GM19468 (cell line): ENCODE measurements around the gene SHOC2.

Experiments used
- ATAC-seq: cut with Tn5 transposase; IDR thresholded peaks from one replicate; pipeline ENCODE4 v1.9.1; 2021; ENCODE audit warnings: mild to moderate bottlenecking, moderate library complexity, moderate number of reproducible peaks; ENCODE audit not compliant: unreplicated experiment; ENCODE audit errors: extremely low read depth

SHOC2 gene

DNA sequence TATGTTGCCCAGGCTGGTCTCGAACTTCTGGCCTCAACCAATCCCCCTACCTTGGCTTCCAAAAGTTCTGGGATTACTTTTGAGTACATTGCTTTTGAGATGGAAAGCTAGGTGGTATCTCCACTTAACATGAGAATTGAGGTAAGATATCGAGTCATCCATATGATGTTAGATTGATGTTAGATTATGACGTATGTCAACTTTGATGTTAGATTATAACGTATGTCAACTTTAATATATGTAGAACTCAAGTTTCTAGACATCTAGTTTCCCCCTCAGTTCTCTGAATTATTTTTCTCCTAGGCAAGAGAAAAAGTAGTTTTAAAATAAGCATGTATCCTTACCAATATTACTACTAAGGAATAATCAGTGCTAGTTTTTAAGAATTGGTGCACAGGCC is 20.0 kb downstream of the SHOC2 start:
- no peak for ATAC-seq

DNA sequence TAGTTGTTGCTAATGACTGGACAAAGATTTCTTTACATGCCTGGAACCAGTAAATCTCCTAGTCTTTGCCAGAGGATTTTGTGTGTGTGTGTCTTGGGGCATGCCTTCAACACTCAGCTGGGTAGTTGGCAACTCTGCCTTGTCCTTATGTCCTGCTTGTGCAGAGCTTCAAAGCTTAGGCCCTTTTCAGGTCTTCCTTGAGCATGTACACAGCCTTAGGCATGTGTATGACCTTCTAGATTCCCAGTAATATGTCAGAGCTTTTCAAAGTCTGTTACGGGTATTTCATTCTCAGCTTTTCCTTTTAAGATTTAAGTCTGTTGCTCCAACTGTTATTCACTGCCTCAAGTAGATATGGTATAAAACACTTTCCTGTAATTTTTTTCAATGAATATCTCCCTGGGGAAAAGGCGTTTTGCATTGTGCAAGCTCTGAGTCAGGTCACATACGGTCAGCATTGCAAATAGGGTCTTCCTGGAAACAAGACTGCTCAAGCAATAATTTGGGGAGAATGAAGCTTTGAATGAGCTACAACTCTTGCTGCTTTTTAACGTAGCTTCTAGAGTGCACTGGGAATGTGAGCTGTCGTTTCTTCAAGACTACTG is 25.5 kb downstream of the SHOC2 start:
- ATAC-seq = no peak

DNA sequence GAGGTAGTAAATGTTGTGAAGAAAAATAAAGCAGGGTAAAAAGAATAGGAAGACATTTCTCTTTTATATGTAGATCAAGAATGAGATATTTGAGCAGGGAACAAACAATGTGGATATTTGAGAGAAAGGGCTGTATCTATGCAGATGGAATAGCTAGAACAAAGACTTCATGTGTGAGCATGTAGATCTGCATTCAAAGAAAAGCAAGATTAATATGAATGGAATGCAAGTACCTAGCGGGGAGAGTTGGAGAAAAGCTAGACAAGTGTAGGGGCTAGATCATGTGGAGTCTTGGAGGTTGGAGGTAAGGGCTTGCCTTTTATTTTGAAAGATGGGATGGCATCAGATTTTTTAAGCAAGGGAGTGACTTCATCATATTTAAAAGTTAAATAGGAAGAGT is 27.1 kb downstream of the SHOC2 start:
- no peak for ATAC-seq

DNA sequence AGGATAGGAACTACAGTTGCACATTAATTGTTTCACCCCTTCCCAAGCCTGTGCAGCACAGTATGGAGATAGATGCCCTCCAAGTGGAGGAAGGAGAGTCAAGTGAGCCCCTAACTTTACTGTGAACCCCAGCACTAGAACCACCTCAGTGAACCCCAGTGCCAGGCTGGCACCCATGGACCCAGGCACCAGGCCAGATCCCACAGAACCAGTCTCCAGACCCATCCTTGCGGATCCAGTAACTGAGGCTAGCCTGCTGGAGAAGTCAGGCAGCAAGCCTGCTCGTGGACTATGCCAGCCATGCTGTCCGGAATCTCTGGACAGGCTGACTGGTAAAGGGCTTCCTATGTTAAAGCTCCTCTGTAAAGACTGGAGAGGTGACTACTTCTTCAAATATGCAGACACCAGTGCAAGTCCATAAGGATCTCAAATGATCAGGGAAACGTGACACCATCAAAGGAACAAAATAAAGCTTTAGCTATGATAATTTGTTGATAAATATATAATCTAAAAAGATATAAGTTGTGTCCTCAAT is 27.7 kb downstream of the SHOC2 start:
- ATAC-seq = no peak

GRCh38 chr10:110951381-110951780 is 32.0 kb downstream of the SHOC2 start:
- no peak for ATAC-seq

GRCh38 chr10:110957606-110958005 is 38.2 kb downstream of the SHOC2 start:
- ATAC-seq = no peak

DNA sequence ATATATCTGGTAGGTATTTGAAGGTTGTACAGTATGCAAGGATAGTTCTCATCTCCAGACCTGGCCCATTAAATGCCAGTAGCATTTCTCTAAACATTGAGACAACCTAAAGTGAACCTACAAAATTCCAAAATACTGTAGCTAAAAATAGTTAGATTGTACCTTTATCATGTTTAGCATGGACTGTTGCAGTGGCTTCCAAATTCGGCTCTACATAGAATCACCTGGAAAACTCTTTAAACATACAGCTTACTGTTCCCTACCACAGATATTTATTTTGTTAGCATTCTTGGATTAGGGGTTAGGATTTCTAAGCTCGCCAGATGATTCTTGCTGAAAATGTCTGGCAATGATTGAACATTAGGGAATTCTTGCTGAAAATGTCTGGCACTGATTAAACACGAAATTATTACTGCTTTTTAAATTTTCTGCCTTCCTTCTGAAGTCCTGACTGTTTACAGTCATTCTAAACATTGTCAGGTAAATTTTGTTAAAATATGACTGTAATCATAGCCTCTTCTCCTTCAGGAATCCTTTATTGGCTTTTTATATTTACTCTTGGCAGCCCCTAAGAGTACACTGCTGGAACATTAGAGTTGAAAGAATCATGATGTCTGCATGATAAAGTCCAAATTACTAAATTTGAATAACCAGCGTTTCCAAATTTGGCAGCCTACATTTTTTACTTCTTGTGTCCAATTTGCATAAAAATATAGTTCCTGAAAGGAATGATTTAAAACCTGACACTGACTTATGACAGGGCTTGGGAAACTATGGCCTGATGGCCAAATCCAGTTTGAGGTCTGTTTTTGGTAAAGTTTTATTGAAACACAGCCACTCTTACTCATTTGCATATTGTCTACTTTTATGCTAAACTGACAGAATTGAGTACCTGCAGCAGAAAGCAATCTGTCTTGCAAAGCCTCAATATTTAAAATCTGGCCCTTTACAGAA is 40.3 kb downstream of the SHOC2 start:
- no peak for ATAC-seq

GRCh38 chr10:110960333-110960712 is 40.9 kb downstream of the SHOC2 start:
- ATAC-seq = no peak

DNA sequence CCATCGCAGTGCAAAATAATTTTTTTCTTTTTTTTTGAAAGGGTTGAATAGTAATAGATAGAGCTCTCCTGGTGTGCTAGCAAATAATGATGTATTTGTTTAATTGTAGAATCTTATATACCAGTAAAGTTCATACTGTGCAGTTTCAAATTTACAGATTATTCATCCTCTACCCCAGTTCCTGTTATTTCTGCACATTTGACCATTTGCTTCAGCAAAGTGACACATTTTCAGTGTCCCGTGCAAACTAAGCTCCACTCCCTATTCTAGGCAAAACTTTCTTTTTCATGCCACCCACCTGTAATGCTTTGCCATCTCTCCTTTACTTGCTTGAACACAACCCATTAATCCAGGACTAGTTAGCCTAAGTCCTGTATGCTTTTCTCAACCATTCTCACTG is 43.0 kb downstream of the SHOC2 start:
- no peak for ATAC-seq

- no peak for ATAC-seq
Measured at GRCh38 chr10:110963162-110963561, 43.8 kb downstream of the SHOC2 start.

- no peak for ATAC-seq
Measured at GRCh38 chr10:110964681-110965080, 45.3 kb downstream of the SHOC2 start.

- no peak for ATAC-seq
Measured at GRCh38 chr10:110965216-110965615, 45.8 kb downstream of the SHOC2 start.

DNA sequence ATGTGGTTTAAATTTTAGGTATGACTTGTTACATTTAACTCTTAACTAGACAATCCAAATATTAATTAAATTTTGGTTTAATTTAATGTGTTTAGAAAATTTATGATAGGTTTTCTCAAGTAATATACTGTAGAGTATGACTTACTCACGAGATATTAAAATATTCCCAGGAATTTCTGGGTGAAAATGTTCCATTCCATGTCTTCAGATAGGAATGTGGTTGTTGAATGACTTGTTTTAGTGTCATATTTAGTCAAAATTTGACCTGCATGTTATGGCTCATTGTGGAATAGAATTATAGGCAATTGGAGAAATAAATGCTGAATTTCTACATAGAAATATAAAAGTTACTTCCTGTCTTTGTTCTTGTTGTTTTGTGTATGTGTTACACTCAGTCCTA is 46.7 kb downstream of the SHOC2 start:
- no peak for ATAC-seq

DNA sequence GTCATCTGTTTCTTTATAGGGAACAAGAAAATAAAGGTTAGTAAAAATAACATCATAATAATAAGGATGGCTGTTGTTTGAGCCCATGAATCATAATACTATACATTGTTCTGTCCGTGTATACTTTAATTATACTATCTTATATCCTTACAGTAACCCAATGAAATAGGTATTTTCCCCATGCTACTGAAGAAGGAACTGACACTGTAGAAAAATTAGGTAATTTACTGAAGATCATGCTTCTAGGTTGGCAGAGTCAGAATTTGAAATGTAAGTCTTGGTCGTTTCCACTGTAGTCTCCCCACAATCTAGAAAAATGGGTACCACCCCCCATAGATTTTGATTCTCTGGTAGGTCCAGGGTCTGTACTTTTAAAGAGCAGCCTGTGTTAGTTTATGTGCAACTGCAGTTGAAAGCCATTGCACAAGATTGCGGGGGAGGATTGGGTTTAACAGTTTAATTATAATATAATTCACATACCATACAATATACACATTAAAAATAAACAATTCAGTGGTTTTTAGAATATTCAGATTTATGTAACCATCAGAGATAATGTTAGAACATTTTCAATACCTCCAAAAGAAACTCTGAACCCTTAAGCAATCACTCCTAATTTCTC is 47.7 kb downstream of the SHOC2 start:
- ATAC-seq = no peak

GRCh38 chr10:110967645-110968044 is 48.2 kb downstream of the SHOC2 start:
- ATAC-seq = no peak

GRCh38 chr10:110969183-110969582 is 49.8 kb downstream of the SHOC2 start:
- ATAC-seq = no peak

GRCh38 chr10:110971638-110972037 is 52.2 kb downstream of the SHOC2 start:
- no peak for ATAC-seq

- ATAC-seq = no peak
Measured at GRCh38 chr10:110972231-110973134, 53.1 kb downstream of the SHOC2 start.

GRCh38 chr10:110973400-110973799 is 54.0 kb downstream of the SHOC2 start:
- ATAC-seq = no peak

GRCh38 chr10:110976577-110976976 is 57.2 kb downstream of the SHOC2 start:
- ATAC-seq = no peak
